Measurements from ENCODE around the gene CDIP1.

- TF ChIP-seq EZH2phosphoT487 (IDR thresholded peaks at IDR 0.05; ENCODE audit: borderline replicate concordance, low read length) = no peak
- no peak for TF ChIP-seq CTCF (IDR thresholded peaks at IDR 0.05; ENCODE audit: low read depth, low read length, poor library complexity, severe bottlenecking)
Measured at GRCh38 chr16:4463522-4464163, 74.9 kb downstream of the CDIP1 start.

Measured in DOHH2 (cell line).